HCT116 (cell line): ENCODE data around the gene SDC3. TPM values are rescaled to one million over a fixed set of nuclear protein-coding genes. Genes with fewer than 3 reads are reported as not detected.

Source experiments
- ATAC-seq: fragments of 200-7000 bp; cut with Tn5 transposase; 2 replicates; pipeline ENCODE4 v1.9.1; 2020; ENCODE audit warnings: mild to moderate bottlenecking, moderate library complexity
- BruUV-seq: library from RNA; stranded (reverse); fragments of 400-500 nt; replicated peaks from 2 replicates; lab custom pipeline; 2021; lab: Mats Ljungman, UMichigan
- CTCF ChIA-PET: fragments of 300-600 bp; sonication (Branson Sonifier 250); formaldehyde crosslinking; loops from one replicate; lab custom pipeline; 2021; ENCODE audit warnings: antibody characterized with exemption; lab: Charles Lee
- POLR2A ChIA-PET: fragments of 300-600, 350-600 bp; sonication (Branson Sonifier 250); formaldehyde crosslinking; loops from one replicate; lab custom pipeline; 2021; ENCODE audit warnings: antibody characterized with exemption; lab: Charles Lee
- RAD21 ChIA-PET, 2 experiments: fragments of 300-600 bp; sonication (Branson Sonifier 250); formaldehyde crosslinking; loops; one replicate each; lab custom pipeline; 2023; ENCODE audit warnings: low total read pairs in 2 of 2; ENCODE audit not compliant: uncharacterized antibody in 2 of 2, unreplicated experiment in 2 of 2, low non-redundant PET in 1 of 2; lab: Charles Lee
- DNase-seq: peaks from one replicate; pipeline ENCODE4 v3.0.0-alpha.2; 2010; ENCODE audit warnings: low read depth, low spot score
- H2AFZ ChIP-seq: fragments of 200-600 bp; shearing (Covaris generic), sonication (generic); 2 replicates; pipeline ENCODE4 v1.6.1; 2017; ENCODE audit warnings: low read depth, mixed run types, mixed read lengths, antibody characterized with exemption, low read length; ENCODE audit not compliant: poor library complexity, severe bottlenecking
- H3K27ac ChIP-seq: 2 replicates; pipeline ENCODE4 v1.5.1; 2012; ENCODE audit warnings: low read depth, low read length
- H3K27me3 ChIP-seq: fragments of 200-600 bp; sonication (generic); 2 replicates; pipeline ENCODE4 v1.6.1; 2016; ENCODE audit warnings: mixed run types, low read length, mixed read lengths; ENCODE audit not compliant: insufficient read depth
- H3K36me3 ChIP-seq, 2 experiments: fragments of 200-500 bp in 1 of 2; fragments of 200-600 bp in 1 of 2; sonication (Bioruptor generic) in 1 of 2; sonication (generic) in 1 of 2; 2 replicates each; pipeline versions ENCODE4 v1.5.1 to v1.6.1; 2014 to 2016; ENCODE audit warnings: low read length in 2 of 2, inconsistent platforms in 1 of 2, mixed read lengths in 1 of 2, mixed run types in 1 of 2; ENCODE audit not compliant: insufficient read depth in 2 of 2, control insufficient read depth in 1 of 2
- H3K4me1 ChIP-seq, 2 experiments: fragments of 200-600 bp in 1 of 2; sonication (generic) in 1 of 2; 2 replicates each; pipeline versions ENCODE4 v1.5.1 to v1.6.1; 2012 to 2017; ENCODE audit warnings: low read length in 2 of 2, inconsistent platforms in 1 of 2, mild to moderate bottlenecking in 1 of 2, mixed read lengths in 1 of 2, mixed run types in 1 of 2, moderate library complexity in 1 of 2; ENCODE audit not compliant: insufficient read depth in 2 of 2, control insufficient read depth in 1 of 2
- H3K4me2 ChIP-seq: fragments of 200-600 bp; sonication (generic); 2 replicates; pipeline ENCODE4 v1.6.1; 2017; ENCODE audit warnings: mixed run types, low read length, mixed read lengths
- H3K4me3 ChIP-seq, 2 experiments: fragments of 200-600 bp in 1 of 2; sonication (generic) in 1 of 2; replicated peaks in 1 of 2; 2 replicates each; pipeline ENCODE4 v1.5.1; 2011 to 2016; ENCODE audit warnings: low read length in 2 of 2, control low read depth in 1 of 2, low read depth in 1 of 2, mild to moderate bottlenecking in 1 of 2, mixed read lengths in 1 of 2, mixed run types in 1 of 2
- H3K79me2 ChIP-seq: fragments of 200-600 bp; sonication (generic); 2 replicates; pipeline ENCODE4 v1.6.1; 2017; ENCODE audit warnings: mild to moderate bottlenecking, mixed run types, low read length, moderate library complexity, mixed read lengths; ENCODE audit not compliant: insufficient read depth
- H3K9ac ChIP-seq: fragments of 200-600 bp; sonication (generic); 2 replicates; pipeline ENCODE4 v1.6.1; 2016; ENCODE audit warnings: low read length, mixed read lengths
- H3K9me2 ChIP-seq: fragments of 200-600 bp; sonication (generic), shearing (Covaris generic); 2 replicates; pipeline ENCODE4 v1.6.1; 2017; ENCODE audit warnings: mixed run types, mild to moderate bottlenecking, moderate library complexity; ENCODE audit not compliant: insufficient read depth
- H3K9me3 ChIP-seq, 2 experiments: fragments of 200-500 bp in 1 of 2; fragments of 200-600 bp in 1 of 2; sonication (Bioruptor generic) in 1 of 2; sonication (generic) in 1 of 2; 2 replicates each; pipeline ENCODE4 v1.6.1; 2014 to 2017; ENCODE audit warnings: low read length in 2 of 2, mixed read lengths in 2 of 2, inconsistent platforms in 1 of 2, low read depth in 1 of 2, mild to moderate bottlenecking in 1 of 2, mixed run types in 1 of 2, moderate library complexity in 1 of 2; ENCODE audit not compliant: control insufficient read depth in 1 of 2, insufficient read depth in 1 of 2
- H4K20me1 ChIP-seq: fragments of 200-600 bp; sonication (generic), shearing (Covaris generic); 2 replicates; pipeline ENCODE4 v1.6.1; 2017; ENCODE audit warnings: mixed run types, mild to moderate bottlenecking, moderate library complexity; ENCODE audit not compliant: insufficient read depth
- CBX3 ChIP-seq: IDR thresholded peaks from 2 replicates; pipeline ENCODE4 v1.6.1; 2012; ENCODE audit warnings: low read depth
- CEBPB ChIP-seq: IDR thresholded peaks from 2 replicates; pipeline ENCODE4 v1.6.1; 2012; ENCODE audit warnings: low read depth
- EGR1 ChIP-seq: IDR thresholded peaks from 2 replicates; pipeline ENCODE4 v1.6.1; 2012; ENCODE audit warnings: low read depth
- EZH2 ChIP-seq: fragments of 200-600 bp; sonication (generic); IDR thresholded peaks from 2 replicates; pipeline ENCODE4 v1.6.1; 2017; ENCODE audit warnings: antibody characterized with exemption, mixed run types
- EZH2phosphoT487 ChIP-seq: fragments of 200-600 bp; IDR thresholded peaks from 2 replicates; pipeline ENCODE4 v1.6.1; 2018; ENCODE audit warnings: antibody characterized with exemption, borderline replicate concordance
- FOSL1 ChIP-seq: IDR thresholded peaks from 2 replicates; pipeline ENCODE4 v1.6.1; 2012; ENCODE audit warnings: low read depth
- JUND ChIP-seq: IDR thresholded peaks from 2 replicates; pipeline ENCODE4 v1.6.1; 2012
- POLR2A ChIP-seq: IDR thresholded peaks from 2 replicates; pipeline ENCODE4 v1.7.0; 2011; ENCODE audit warnings: borderline replicate concordance; ENCODE audit not compliant: insufficient read depth, insufficient read length; ENCODE audit errors: extremely low read depth
- POLR2AphosphoS5 ChIP-seq: IDR thresholded peaks from 2 replicates; pipeline ENCODE4 v1.6.1; 2011; ENCODE audit warnings: mild to moderate bottlenecking, low read depth, low read length, moderate library complexity
- RAD21 ChIP-seq: IDR thresholded peaks from 2 replicates; pipeline ENCODE4 v1.6.1; 2012; ENCODE audit warnings: low read depth, mild to moderate bottlenecking
- REST ChIP-seq: IDR thresholded peaks from 2 replicates; pipeline ENCODE4 v1.6.1; 2012; ENCODE audit warnings: low read depth
- SRF ChIP-seq: IDR thresholded peaks from 2 replicates; pipeline ENCODE4 v1.6.1; 2012; ENCODE audit warnings: low read depth
- TCF7L2 ChIP-seq: IDR thresholded peaks from 2 replicates; pipeline ENCODE4 v1.7.0; 2011; ENCODE audit warnings: borderline replicate concordance, inconsistent platforms; ENCODE audit not compliant: insufficient read depth, insufficient read length; ENCODE audit errors: extremely low read depth
- ZBTB33 ChIP-seq: IDR thresholded peaks from 2 replicates; pipeline ENCODE4 v1.6.1; 2011; ENCODE audit warnings: mild to moderate bottlenecking, low read length, moderate library complexity; ENCODE audit not compliant: insufficient replicate concordance; ENCODE audit errors: extremely low read depth
- ZFX ChIP-seq: fragments of 450-650 bp; IDR thresholded peaks from 2 replicates; pipeline ENCODE4 v1.6.1; 2017
- intact Hi-C: fragments of 100-400 bp; cut with micrococcal nuclease; formaldehyde crosslinking; loops from 2 replicates; pipeline ENCODE4 v1.10.0; 2022
- total RNA-seq: library from RNA; stranded (reverse); gene quantifications from one replicate; pipeline ENCODE4 v1.2.1, GENCODE V29; 2021; ENCODE audit not compliant: unreplicated experiment

SDC3 gene
- total RNA-seq, 1 experiment from 2014 or later = 40.1 TPM

- no peaks in the 10 kb centered on the region for H3K36me3 ChIP-seq
- no peaks in the 10 kb centered on the region for H3K9me2 ChIP-seq
- H3K4me1 ChIP-seq = no peaks in the 10 kb centered on the region
- no peak overlapping the region for H3K9ac ChIP-seq
- intact Hi-C loops = no loop called here
- H3K4me2 ChIP-seq = no peak overlapping the region
- ChIA-PET POLR2A (no interaction called here), CTCF (no interaction called here), RAD21 (no interaction called here)
- no peak for DNase-seq
- H3K27ac ChIP-seq = no peak overlapping the region
- ATAC-seq = no peak
- no TSS peak for BruUV-seq
- H3K27me3 ChIP-seq = peaks cover 18% of the 10 kb centered on the region; the same call in 1 of the 2 replicates
- no peaks in the 10 kb centered on the region for H4K20me1 ChIP-seq
- H3K4me3 ChIP-seq = no peak overlapping the region
- H2AFZ ChIP-seq = no peak overlapping the region
- H3K79me2 ChIP-seq = no peaks in the 10 kb centered on the region
- TF ChIP-seq EZH2phosphoT487 = no peak
- no peak for TF ChIP-seq CEBPB
- no peak for TF ChIP-seq EZH2
- no peak for TF ChIP-seq ZFX
- TF ChIP-seq EGR1 = no peak
- TF ChIP-seq SRF = no peak
- no peak for TF ChIP-seq FOSL1
- no peak for TF ChIP-seq REST
- TF ChIP-seq POLR2A = no peak
- TF ChIP-seq POLR2AphosphoS5 = no peak
- no peak for TF ChIP-seq ZBTB33
- no peak for TF ChIP-seq TCF7L2
- no peak for TF ChIP-seq CBX3
- no peak for TF ChIP-seq JUND
- TF ChIP-seq RAD21 = no peak
- H3K9me3 ChIP-seq = no peaks in the 10 kb centered on the region
Measured at GRCh38 chr1:30839827-30840359, 68.7 kb downstream of the SDC3 start.
